ENCODE results near the gene SPATA17. TPM values are rescaled to one million over a fixed set of nuclear protein-coding genes. Genes with fewer than 3 reads are reported as not detected.

The SPATA17 gene
- total RNA-seq, 1 experiment from 2014 or later: 3.0 TPM

DNA sequence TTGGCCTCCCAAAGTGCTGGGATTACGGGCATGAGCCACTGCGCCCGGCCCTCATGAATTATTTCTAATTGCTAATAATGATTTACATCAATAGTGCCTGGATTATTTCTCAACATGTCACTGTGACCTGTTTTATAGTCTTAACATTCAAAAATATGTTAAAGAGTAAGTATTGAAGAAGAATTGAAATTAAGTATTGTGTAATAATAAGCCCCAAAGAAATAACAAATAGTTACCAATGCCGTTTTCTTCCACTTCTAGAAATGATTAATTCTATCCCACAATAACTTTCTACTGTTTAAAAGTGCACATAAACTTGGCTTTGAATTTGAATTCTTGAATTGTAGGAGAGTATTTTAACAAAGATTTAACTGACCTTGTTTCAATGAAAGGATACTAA lies 19.5 kb downstream of the SPATA17 start:
- no peak overlapping the region for H3K27ac Mint-ChIP-seq (ENCODE audit: unreplicated experiment)
- no peaks in the 10 kb centered on the region for H3K9me3 Mint-ChIP-seq (ENCODE audit: low read depth, unreplicated experiment)
- BruUV-seq (replicated peaks): no TSS peak
- no peak overlapping the region for H3K4me3 Mint-ChIP-seq (ENCODE audit: low read depth, unreplicated experiment)
- intact Hi-C loops (cut with micrococcal nuclease; ENCODE audit: unreplicated experiment): no loop called here
- TF ChIP-seq, protein P1, sequence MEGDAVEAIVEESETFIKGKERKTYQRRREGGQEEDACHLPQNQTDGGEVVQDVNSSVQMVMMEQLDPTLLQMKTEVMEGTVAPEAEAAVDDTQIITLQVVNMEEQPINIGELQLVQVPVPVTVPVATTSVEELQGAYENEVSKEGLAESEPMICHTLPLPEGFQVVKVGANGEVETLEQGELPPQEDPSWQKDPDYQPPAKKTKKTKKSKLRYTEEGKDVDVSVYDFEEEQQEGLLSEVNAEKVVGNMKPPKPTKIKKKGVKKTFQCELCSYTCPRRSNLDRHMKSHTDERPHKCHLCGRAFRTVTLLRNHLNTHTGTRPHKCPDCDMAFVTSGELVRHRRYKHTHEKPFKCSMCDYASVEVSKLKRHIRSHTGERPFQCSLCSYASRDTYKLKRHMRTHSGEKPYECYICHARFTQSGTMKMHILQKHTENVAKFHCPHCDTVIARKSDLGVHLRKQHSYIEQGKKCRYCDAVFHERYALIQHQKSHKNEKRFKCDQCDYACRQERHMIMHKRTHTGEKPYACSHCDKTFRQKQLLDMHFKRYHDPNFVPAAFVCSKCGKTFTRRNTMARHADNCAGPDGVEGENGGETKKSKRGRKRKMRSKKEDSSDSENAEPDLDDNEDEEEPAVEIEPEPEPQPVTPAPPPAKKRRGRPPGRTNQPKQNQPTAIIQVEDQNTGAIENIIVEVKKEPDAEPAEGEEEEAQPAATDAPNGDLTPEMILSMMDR (IDR thresholded peaks at IDR 0.05; ENCODE audit: unreplicated experiment): no peak
- CTCF ChIA-PET: no interaction called here
- H3K4me1 Mint-ChIP-seq (ENCODE audit: low read depth, unreplicated experiment): no peaks in the 10 kb centered on the region
- DNase-seq: no peak
- no peaks in the 10 kb centered on the region for H3K36me3 Mint-ChIP-seq (ENCODE audit: insufficient read depth, unreplicated experiment)
- no peaks in the 10 kb centered on the region for H3K27me3 Mint-ChIP-seq (ENCODE audit: unreplicated experiment)

GRCh38 chr1:217660353-217661062 lies 29.4 kb downstream of the SPATA17 start:
- Mint-ChIP-seq H3K27ac (ENCODE audit: unreplicated experiment) (no peak overlapping the region), H3K9me3 (ENCODE audit: low read depth, unreplicated experiment) (no peaks in the 10 kb centered on the region), H3K4me1 (ENCODE audit: low read depth, unreplicated experiment) (peaks cover 13% of the 10 kb centered on the region), H3K27me3 (ENCODE audit: unreplicated experiment) (no peaks in the 10 kb centered on the region), H3K36me3 (ENCODE audit: insufficient read depth, unreplicated experiment) (no peaks in the 10 kb centered on the region), H3K4me3 (ENCODE audit: low read depth, unreplicated experiment) (no peak overlapping the region)
- DNase-seq: no peak
- CTCF ChIA-PET: interaction anchor here (0.6 to 1.0 kb wide), 3 partner anchors 229 to 1536 kb away, joined by 3 read pairs; no protein-coding TSS in a partner anchor
- no TSS peak for BruUV-seq (replicated peaks)
- TF ChIP-seq, protein P1 (IDR thresholded peaks at IDR 0.05; ENCODE audit: unreplicated experiment): no peak
- intact Hi-C loops (cut with micrococcal nuclease; ENCODE audit: unreplicated experiment): loop anchor here (5.0 to 10.0 kb wide), 2 partner anchors 698 to 916 kb away; no protein-coding TSS in a partner anchor

- Mint-ChIP-seq H3K9me3 (ENCODE audit: low read depth, unreplicated experiment) (no peaks in the 10 kb centered on the region), H3K4me3 (ENCODE audit: low read depth, unreplicated experiment) (no peak overlapping the region), H3K36me3 (ENCODE audit: insufficient read depth, unreplicated experiment) (no peaks in the 10 kb centered on the region), H3K27ac (ENCODE audit: unreplicated experiment) (no peak overlapping the region), H3K27me3 (ENCODE audit: unreplicated experiment) (no peaks in the 10 kb centered on the region), H3K4me1 (ENCODE audit: low read depth, unreplicated experiment) (peaks cover 13% of the 10 kb centered on the region)
- BruUV-seq (replicated peaks): no TSS peak
- intact Hi-C loops (cut with micrococcal nuclease; ENCODE audit: unreplicated experiment): loop anchor here (5.0 to 10.0 kb wide), 2 partner anchors 699 to 917 kb away; no protein-coding TSS in a partner anchor
- CTCF ChIA-PET: interaction anchor here (0.6 kb wide), 1 partner anchor 312 kb away, joined by 3 read pairs; no protein-coding TSS in a partner anchor
- DNase-seq: no peak
- TF ChIP-seq, protein P1 (IDR thresholded peaks at IDR 0.05; ENCODE audit: unreplicated experiment): no peak
Measured at GRCh38 chr1:217661407-217661806, 30.3 kb downstream of the SPATA17 start.

GRCh38 chr1:217668351-217668940 lies 37.3 kb downstream of the SPATA17 start:
- Mint-ChIP-seq H3K9me3 (ENCODE audit: low read depth, unreplicated experiment) (no peaks in the 10 kb centered on the region), H3K27ac (ENCODE audit: unreplicated experiment) (no peak overlapping the region), H3K4me3 (ENCODE audit: low read depth, unreplicated experiment) (no peak overlapping the region), H3K27me3 (ENCODE audit: unreplicated experiment) (no peaks in the 10 kb centered on the region), H3K36me3 (ENCODE audit: insufficient read depth, unreplicated experiment) (no peaks in the 10 kb centered on the region), H3K4me1 (ENCODE audit: low read depth, unreplicated experiment) (no peaks in the 10 kb centered on the region)
- TF ChIP-seq, protein P1 (IDR thresholded peaks at IDR 0.05; ENCODE audit: unreplicated experiment): no peak
- CTCF ChIA-PET: no interaction called here
- no peak for DNase-seq
- no TSS peak for BruUV-seq (replicated peaks)
- intact Hi-C loops (cut with micrococcal nuclease; ENCODE audit: unreplicated experiment): loop anchor here (10.0 kb wide), 1 partner anchor 924 kb away; no protein-coding TSS in a partner anchor

All from Calu3 (cell line).